ENCODE data around the gene PACRG. TPM values are rescaled to one million over a fixed set of nuclear protein-coding genes. Genes with fewer than 3 reads are reported as not detected.

The PACRG gene
- total RNA-seq, 2 donors from 2014 or later = 2.8 to 21.3 TPM

DNA sequence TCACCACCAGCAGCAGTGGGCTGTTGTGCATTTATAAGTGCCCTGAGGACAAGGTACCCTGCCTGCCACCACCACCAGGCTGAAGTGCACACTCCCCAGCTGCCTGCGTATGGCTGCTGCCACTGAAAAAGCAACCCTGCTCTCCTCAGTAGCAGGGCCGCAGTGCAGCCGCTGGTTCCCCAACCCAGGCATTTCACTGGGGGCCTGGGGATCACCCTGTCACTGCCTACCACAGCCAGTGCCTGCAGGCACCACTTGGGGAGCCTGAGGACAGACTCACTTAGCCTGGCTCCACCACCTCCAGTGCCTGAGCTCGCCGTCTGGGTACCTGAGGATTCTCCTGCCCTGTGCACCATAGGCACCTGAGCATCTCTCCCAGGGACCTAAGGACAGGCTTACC, 215.6 kb downstream of the PACRG start:
- no peak for DNase-seq (ENCODE audit: low spot score)
- Histone ChIP-seq H3K4me1 (no peaks in the 10 kb centered on the region), H3K36me3 (no peaks in the 10 kb centered on the region), H3K9me3 (peaks cover 0 to 17% of the 10 kb centered on the region in 2 donors), H3K27ac (no peak overlapping the region), H3K27me3 (no peaks in the 10 kb centered on the region), H3K4me3 (no peak overlapping the region)
- TF ChIP-seq, protein P1, sequence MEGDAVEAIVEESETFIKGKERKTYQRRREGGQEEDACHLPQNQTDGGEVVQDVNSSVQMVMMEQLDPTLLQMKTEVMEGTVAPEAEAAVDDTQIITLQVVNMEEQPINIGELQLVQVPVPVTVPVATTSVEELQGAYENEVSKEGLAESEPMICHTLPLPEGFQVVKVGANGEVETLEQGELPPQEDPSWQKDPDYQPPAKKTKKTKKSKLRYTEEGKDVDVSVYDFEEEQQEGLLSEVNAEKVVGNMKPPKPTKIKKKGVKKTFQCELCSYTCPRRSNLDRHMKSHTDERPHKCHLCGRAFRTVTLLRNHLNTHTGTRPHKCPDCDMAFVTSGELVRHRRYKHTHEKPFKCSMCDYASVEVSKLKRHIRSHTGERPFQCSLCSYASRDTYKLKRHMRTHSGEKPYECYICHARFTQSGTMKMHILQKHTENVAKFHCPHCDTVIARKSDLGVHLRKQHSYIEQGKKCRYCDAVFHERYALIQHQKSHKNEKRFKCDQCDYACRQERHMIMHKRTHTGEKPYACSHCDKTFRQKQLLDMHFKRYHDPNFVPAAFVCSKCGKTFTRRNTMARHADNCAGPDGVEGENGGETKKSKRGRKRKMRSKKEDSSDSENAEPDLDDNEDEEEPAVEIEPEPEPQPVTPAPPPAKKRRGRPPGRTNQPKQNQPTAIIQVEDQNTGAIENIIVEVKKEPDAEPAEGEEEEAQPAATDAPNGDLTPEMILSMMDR (IDR thresholded peaks at IDR 0.05) = no peak

DNA sequence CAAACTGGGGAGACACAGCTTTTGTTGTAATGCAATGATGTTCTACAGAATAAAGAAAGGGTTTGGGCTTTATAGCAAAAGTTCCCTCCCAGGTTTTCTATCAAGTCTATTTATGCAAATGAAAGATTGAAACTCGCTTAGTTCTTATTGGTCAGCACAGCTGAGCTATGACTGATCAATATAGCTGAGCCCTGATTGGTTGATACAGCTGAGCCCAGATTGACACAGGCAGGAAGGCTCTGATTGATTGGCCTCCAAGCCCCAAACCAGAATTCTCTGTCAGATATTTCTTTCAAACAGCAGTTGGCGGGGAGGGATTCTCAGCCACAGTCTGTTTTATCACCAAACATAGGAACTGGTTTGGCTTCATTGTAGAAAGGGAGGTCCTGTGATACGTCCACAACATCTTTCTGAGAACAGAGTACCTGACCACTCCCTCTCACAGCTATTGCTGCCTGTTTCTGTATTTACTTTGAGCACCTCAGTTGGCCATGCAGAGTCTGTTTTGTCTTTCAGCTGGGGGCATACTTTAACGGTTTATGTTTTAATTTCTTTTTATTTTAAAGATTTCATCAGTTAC, 223.5 kb downstream of the PACRG start:
- Histone ChIP-seq H3K27ac (no peak overlapping the region), H3K9me3 (no peaks in the 10 kb centered on the region), H3K4me1 (no peaks in the 10 kb centered on the region), H3K27me3 (no peaks in the 10 kb centered on the region), H3K4me3 (no peak overlapping the region), H3K36me3 (no peaks in the 10 kb centered on the region)
- TF ChIP-seq, protein P1 (IDR thresholded peaks at IDR 0.05) = no peak
- no peak for DNase-seq (ENCODE audit: low spot score)

DNA sequence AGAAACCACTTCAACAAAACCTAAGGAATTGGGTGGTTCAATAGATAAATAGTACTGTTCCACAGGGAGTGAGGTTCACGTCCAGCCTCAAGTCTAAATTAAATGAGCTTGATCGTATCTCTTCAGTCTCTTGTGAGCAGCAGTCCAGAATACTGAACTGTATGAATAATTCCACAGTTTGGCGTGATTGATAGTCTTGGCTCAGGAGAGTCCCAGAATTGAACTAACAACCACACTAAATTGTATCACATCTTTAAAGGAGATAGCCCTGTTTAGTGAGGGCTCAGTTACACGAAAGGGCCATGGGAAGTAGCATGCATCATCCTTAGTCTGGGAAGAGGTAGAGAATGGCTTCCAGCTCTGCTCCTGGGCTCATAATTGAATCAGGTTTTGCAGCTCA, 224.6 kb downstream of the PACRG start:
- Histone ChIP-seq H3K27ac (no peak overlapping the region), H3K4me3 (no peak overlapping the region), H3K36me3 (no peaks in the 10 kb centered on the region), H3K9me3 (no peaks in the 10 kb centered on the region), H3K27me3 (no peaks in the 10 kb centered on the region), H3K4me1 (no peaks in the 10 kb centered on the region)
- TF ChIP-seq, protein P1 (IDR thresholded peaks at IDR 0.05) = no peak
- DNase-seq (ENCODE audit: low spot score) = no peak

DNA sequence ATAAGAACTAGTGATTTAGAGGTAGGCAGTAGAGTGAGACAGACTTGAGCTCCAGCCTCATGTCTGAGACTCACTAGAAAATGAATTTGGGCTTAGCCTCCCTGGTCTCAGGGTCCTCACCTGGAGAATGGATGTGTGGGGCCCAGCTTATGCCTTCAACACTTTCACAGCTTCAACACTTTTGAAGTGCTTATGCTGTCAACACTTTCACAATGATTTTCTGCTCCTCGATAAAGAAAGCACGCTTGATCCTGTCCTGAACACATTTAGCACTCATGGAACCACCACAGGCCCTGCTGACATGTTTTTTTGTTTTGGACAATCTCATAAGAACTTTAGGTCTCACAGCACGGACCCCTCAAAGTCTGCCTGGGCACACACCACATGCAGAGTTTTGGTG, 229.3 kb downstream of the PACRG start:
- TF ChIP-seq, protein P1 (IDR thresholded peaks at IDR 0.05) = no peak
- Histone ChIP-seq H3K27me3 (no peaks in the 10 kb centered on the region), H3K36me3 (no peaks in the 10 kb centered on the region), H3K4me3 (no peak overlapping the region), H3K4me1 (no peaks in the 10 kb centered on the region), H3K27ac (no peak overlapping the region), H3K9me3 (no peaks in the 10 kb centered on the region)
- no peak for DNase-seq (ENCODE audit: low spot score)

DNA sequence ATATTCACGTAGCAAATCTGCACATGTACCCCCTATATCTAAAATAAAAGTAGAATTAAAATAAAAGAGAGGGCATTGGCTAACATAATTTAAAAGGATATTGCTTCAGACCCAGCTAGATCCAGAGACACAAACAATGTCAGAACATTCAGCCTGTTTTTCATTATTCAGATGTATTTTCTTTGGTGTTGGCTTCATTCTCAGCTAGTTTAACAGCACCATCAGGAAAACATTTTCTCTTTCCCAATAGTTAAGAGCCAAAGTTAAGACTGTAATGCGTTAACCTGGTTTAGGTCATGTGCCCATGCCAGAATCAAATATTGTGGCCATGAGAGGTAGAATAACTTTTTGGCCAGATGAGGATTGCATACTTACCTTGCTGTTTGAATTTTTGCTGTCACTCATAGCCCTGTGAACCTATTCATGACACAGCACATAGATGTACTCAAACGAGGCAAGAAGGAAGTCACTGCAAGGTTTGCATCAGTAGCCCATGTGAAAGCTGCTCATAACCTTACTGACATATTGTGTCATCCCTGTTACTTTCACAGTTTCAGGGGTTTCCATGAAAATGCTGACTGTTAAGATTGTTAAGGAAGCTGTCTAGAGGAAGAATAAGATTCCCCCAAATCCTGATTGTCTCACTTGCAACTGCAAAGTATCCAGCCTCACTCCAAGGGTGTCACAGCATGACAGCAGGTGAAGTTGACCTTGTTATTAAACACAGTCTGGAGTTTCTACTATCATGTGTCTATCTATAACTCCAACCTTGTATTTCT, 233.1 kb downstream of the PACRG start:
- Histone ChIP-seq H3K9me3 (no peaks in the 10 kb centered on the region), H3K27me3 (no peaks in the 10 kb centered on the region), H3K36me3 (no peaks in the 10 kb centered on the region), H3K27ac (no peak overlapping the region), H3K4me3 (no peak overlapping the region), H3K4me1 (no peaks in the 10 kb centered on the region)
- DNase-seq (ENCODE audit: low spot score) = no peak
- TF ChIP-seq, protein P1 (IDR thresholded peaks at IDR 0.05) = no peak

Data from right atrium auricular region (tissue), 2 donors.